BE2C (cell line): ENCODE measurements around the gene PPP1R9A.

Source experiments
- DNase-seq: peaks from one replicate; pipeline ENCODE4 v3.0.0-alpha.2; 2020
- H3K27me3 ChIP-seq: fragments of 250-450 bp; sonication (Bioruptor Pico); 2 replicates; pipeline ENCODE4 v1.5.1; 2020; ENCODE audit warnings: mild to moderate bottlenecking
- H3K36me3 ChIP-seq: fragments of 250-450 bp; sonication (Bioruptor Pico); 2 replicates; pipeline ENCODE4 v1.5.1; 2020; ENCODE audit warnings: mild to moderate bottlenecking
- H3K4me1 ChIP-seq: fragments of 250-450 bp; sonication (Bioruptor Pico); 2 replicates; pipeline ENCODE4 v1.5.1; 2020
- H3K4me3 ChIP-seq: 2 replicates; pipeline ENCODE4 v1.5.1; 2011; ENCODE audit warnings: low read depth, low read length
- H3K9me3 ChIP-seq: fragments of 250-450 bp; sonication (Bioruptor Pico); 2 replicates; pipeline ENCODE4 v1.5.1; 2020
- TF ChIP-seq, protein P1 (sequence below): IDR thresholded peaks from 2 replicates; pipeline ENCODE4 v1.5.1; 2012; ENCODE audit warnings: mild to moderate bottlenecking, low read depth, low read length

The PPP1R9A gene

GRCh38 chr7:95263785-95264362, 356.5 kb downstream of the PPP1R9A start:
- H3K4me1 ChIP-seq, result no peaks in the 10 kb centered on the region
- H3K9me3 ChIP-seq, result no peaks in the 10 kb centered on the region
- no peak overlapping the region for H3K4me3 ChIP-seq
- DNase-seq, result no peak
- TF ChIP-seq, protein P1, sequence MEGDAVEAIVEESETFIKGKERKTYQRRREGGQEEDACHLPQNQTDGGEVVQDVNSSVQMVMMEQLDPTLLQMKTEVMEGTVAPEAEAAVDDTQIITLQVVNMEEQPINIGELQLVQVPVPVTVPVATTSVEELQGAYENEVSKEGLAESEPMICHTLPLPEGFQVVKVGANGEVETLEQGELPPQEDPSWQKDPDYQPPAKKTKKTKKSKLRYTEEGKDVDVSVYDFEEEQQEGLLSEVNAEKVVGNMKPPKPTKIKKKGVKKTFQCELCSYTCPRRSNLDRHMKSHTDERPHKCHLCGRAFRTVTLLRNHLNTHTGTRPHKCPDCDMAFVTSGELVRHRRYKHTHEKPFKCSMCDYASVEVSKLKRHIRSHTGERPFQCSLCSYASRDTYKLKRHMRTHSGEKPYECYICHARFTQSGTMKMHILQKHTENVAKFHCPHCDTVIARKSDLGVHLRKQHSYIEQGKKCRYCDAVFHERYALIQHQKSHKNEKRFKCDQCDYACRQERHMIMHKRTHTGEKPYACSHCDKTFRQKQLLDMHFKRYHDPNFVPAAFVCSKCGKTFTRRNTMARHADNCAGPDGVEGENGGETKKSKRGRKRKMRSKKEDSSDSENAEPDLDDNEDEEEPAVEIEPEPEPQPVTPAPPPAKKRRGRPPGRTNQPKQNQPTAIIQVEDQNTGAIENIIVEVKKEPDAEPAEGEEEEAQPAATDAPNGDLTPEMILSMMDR, result no peak
- H3K27me3 ChIP-seq, result no peaks in the 10 kb centered on the region
- H3K36me3 ChIP-seq, result no peaks in the 10 kb centered on the region

- TF ChIP-seq, protein P1, result no peak
- H3K9me3 ChIP-seq, result no peaks in the 10 kb centered on the region
- DNase-seq, result no peak
- no peak overlapping the region for H3K4me3 ChIP-seq
- H3K27me3 ChIP-seq, result no peaks in the 10 kb centered on the region
- H3K4me1 ChIP-seq, result no peaks in the 10 kb centered on the region
- no peaks in the 10 kb centered on the region for H3K36me3 ChIP-seq
Measured at GRCh38 chr7:95264363-95264891, 357.0 kb downstream of the PPP1R9A start.

- no peaks in the 10 kb centered on the region for H3K27me3 ChIP-seq
Measured at GRCh38 chr7:95265634-95266033, 358.2 kb downstream of the PPP1R9A start.

DNA sequence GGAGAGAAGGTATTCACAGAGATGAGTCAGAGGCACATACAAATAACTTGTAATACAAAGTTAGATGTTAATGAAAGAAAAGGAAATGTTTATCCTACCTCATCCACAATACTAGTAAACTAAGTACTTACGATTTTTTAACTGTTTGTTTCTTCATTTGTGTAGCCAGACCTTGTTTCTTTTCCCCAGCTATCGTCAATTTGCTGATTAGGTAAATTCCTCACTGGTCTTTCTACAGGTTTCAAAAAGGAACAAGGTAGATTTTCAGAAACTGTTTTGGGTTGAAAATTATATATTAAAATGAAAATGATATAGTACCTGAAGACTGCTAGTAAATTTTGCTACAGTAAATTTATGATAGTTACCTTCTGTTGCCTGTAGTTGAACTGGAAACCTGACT, 360.4 kb downstream of the PPP1R9A start:
- Histone ChIP-seq H3K4me3 (no peak overlapping the region), H3K36me3 (no peaks in the 10 kb centered on the region), H3K27me3 (no peaks in the 10 kb centered on the region), H3K9me3 (no peaks in the 10 kb centered on the region), H3K4me1 (no peaks in the 10 kb centered on the region)
- TF ChIP-seq, protein P1, result no peak
- DNase-seq, result no peak

More at GRCh38 chr7:95265634-95266033, 358.2 kb downstream of the PPP1R9A start:
- TF ChIP-seq, protein P1, result no peak
- Histone ChIP-seq H3K9me3 (no peaks in the 10 kb centered on the region), H3K4me1 (no peaks in the 10 kb centered on the region), H3K36me3 (no peaks in the 10 kb centered on the region), H3K4me3 (no peak overlapping the region)
- DNase-seq, result no peak

GRCh38 chr7:95269640-95270039, 362.2 kb downstream of the PPP1R9A start:
- H3K4me3 ChIP-seq, result no peak overlapping the region
- DNase-seq, result no peak
- no peaks in the 10 kb centered on the region for H3K9me3 ChIP-seq
- TF ChIP-seq, protein P1, result no peak
- no peaks in the 10 kb centered on the region for H3K27me3 ChIP-seq
- no peaks in the 10 kb centered on the region for H3K36me3 ChIP-seq
- no peaks in the 10 kb centered on the region for H3K4me1 ChIP-seq

GRCh38 chr7:95276114-95276513, 368.7 kb downstream of the PPP1R9A start:
- H3K4me1 ChIP-seq, result no peaks in the 10 kb centered on the region
- no peak for DNase-seq
- TF ChIP-seq, protein P1, result no peak
- no peaks in the 10 kb centered on the region for H3K27me3 ChIP-seq
- H3K36me3 ChIP-seq, result no peaks in the 10 kb centered on the region
- no peaks in the 10 kb centered on the region for H3K9me3 ChIP-seq
- H3K4me3 ChIP-seq, result no peak overlapping the region
